HG03045 (cell line): ENCODE measurements around the gene TSPAN12.
"Not testable (repeated sequence)": the region's sequence is repeated elsewhere in the genome, so short reads cannot be mapped to it uniquely, and the experiment has no call there.

ENCODE experiments used
- ATAC-seq: cut with Tn5 transposase; IDR thresholded peaks from one replicate; pipeline ENCODE4 v1.9.1; 2021; ENCODE audit warnings: mild to moderate bottlenecking, moderate library complexity; ENCODE audit not compliant: unreplicated experiment

Gene TSPAN12, protein sequence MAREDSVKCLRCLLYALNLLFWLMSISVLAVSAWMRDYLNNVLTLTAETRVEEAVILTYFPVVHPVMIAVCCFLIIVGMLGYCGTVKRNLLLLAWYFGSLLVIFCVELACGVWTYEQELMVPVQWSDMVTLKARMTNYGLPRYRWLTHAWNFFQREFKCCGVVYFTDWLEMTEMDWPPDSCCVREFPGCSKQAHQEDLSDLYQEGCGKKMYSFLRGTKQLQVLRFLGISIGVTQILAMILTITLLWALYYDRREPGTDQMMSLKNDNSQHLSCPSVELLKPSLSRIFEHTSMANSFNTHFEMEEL

DNA sequence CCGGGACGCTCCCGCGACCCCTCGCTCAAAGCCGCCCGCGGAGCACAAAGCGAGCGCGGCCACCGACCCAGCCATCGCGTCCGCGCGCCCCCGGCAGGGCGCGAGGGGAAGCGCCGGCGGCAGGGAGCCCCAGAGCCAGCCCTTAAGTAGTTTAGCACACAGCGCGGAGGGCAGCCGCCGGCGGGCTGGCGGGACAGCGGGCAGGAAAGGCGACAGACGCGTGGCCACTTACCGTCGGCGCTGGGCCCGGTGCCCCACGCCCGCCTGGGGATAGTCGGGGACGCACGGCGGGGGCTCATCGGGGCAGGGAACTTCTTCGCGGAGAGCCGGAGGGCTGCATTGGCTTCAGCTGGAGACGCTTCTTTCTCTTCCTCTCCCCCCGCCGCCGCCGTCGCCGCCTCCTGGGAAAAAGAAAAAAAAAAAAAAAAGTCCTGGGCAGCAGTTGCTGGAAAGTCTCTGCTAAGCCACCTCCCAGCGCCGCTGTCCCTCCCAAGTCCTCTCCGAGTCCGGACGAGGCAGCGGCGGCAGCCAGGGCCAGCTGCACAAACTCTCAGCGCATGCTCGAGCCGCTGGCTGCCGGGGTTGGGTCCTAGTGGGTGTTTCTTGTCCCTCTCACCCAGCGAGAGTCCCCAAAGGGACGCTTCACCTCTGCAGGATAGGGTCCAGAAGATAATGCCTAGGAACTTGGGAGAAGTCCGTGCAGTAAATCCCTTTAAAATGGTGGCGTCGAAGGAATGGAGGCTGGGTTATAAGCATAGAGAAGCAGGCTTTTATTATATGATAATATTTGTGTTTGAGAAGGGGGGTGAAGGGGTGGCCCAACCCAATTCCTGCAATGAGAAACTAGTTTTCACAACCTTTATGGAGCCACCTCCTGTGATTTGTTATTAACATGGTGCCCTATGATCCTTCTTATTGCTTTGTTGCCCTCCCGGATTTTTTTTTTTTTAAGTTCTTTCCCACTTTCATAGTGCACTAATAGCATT, at the start of gene TSPAN12:
TSS of gene TSPAN12 (minus strand) at position 557 of the 986 bp plus-strand sequence. CDS start 1,381 bp downstream, outside the sequence.
- ATAC-seq = peak; percentile 90

DNA sequence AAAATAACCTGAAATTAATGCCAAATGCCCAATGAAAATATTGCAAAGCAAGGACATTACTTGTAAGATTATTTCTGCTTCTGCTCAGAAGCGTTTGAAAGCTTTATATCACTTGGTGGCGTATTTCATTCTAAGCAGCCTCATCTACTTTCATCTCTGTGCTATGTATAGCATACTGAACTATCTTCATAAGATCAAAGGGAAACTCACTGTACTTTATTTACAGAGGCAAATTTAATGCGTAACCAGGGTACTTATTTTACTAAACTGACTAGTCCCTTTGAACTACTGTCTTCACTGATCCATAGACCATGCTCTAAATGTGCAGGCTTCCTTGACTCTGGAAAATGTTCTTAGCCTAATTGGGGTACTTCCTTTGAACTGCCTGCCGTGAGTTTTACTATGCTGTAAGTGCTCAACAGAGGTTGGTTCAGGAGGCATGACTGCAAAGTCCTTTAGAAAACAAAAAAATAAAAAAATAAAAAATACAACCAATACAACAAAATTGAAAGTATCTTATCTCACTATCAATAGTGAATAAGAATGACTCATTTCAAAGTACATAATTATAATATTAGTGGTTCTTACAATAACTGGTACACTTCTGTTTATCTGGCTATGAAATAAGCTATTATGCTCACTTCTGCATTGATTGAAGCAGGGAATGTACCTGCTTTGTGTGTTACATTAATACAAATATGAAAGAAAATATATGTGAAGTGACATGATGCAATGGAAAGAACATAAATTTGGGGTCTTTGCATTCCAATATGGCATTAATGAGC, 41.0 kb upstream of the TSPAN12 start:
- ATAC-seq = no peak

DNA sequence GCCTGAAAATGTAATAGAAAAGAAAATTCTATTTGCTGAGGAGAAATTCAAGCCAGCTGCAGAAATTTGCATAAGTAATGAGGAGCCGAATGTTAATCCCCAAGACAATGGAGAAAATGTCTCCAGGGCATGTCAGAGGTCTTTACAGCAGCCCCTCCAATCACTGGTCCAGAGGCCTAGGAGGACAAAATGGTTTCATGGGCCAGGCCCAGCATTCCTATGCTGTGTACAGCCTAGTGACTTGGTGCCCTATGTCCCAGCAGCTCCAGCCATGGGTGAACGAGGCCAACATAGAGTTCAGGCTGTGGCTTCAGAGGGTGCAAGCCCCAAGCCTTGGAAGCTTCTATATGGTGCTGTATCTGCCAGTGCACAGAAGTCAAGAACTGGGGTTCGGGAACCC, 37.3 kb upstream of the TSPAN12 start:
- ATAC-seq = not testable (repeated sequence)

DNA sequence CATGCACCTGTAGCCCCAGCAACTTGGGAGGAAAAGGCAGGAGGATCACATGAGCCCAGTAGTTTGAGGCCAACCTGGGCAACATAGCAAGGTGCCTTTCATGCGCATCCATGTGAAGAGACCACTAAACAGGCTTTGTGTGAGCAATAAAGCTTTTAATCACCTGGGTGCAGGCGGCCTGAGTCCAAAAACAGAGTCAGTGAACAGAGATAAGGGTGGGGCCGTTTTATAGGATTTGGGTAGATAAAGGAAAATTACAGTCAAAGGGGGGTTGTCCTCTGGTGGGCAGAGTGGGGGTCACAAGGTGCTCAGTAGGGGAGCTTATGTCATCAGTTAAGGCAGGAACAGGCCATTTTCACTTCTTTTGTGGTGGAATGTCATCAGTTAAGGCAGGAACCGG, 27.7 kb upstream of the TSPAN12 start:
- ATAC-seq = not testable (repeated sequence)

DNA sequence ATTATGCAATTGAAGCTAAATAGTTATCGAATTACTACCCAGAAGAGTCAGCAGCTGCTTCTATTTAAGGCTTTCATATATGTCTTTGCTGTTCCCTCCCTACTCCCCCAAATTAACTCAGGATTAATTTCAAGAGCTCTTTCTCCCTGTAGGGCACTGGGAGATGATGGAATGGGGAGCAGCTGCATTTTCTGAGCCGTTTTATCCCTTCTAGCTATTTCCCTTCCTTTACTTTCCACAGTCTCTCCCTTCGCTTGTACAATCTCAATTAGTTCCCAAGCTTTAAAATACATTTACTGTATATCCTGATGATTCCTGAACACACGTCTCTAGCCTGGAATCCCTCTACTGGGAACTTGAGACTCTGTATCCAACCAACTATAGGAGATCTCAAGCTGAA, 19.8 kb upstream of the TSPAN12 start:
- no peak for ATAC-seq

DNA sequence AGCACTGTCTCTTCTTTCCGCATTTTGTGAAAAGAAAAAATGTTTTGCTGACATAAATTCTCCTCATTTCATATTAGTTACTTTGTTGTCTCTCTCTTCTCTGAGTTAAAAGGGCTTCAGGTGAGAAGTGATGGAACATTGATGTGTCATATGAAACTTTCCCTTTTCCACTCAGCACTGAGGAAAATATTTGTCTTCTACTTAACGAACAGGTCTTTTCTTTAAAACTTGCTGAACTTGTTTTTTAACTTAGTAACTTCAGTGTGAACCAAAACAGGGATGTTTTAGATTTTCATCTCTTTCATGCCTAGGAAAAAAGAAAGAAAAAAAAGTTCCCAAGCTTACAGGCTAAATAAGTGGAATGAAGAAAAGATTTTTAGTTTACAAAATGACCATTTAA, 19.0 kb upstream of the TSPAN12 start:
- no peak for ATAC-seq

DNA sequence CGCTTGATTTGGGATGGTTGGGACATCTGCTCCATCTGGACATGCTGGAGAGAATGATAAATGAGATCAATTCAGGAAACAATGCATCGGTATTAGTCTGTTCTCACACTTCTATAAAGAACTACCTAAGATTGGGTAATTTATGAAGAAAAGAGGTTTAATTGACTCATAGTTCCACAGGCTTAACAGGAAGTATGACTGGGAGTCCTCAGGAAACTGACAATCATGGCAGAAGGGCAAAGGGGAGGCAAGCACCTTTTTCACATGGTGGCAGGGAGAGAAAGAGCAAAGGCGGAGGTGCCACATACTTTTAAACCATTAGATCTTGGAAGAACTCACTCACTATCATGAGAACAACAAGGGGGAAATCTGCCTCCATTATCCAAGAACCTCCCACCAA, 16.8 kb upstream of the TSPAN12 start:
- no peak for ATAC-seq

DNA sequence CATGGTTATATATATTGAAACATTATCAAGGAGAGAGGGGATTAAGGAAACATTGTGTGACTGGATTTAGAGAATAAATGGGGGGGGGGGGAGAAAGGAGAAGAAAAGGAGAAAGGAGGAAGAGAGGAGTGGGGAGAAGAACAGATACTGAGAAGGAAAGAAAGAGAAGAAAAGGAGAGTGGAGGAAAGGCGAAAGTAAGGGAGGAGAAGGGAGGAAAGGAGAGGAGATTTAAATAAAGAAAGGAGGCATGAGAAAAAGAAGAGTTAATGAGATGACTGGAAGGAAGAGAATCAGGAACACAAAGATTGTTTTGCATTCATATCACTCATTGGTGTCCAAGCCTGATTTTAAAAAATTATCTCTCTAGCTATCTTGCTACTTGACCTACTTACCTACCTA, 16.1 kb upstream of the TSPAN12 start:
- no peak for ATAC-seq

DNA sequence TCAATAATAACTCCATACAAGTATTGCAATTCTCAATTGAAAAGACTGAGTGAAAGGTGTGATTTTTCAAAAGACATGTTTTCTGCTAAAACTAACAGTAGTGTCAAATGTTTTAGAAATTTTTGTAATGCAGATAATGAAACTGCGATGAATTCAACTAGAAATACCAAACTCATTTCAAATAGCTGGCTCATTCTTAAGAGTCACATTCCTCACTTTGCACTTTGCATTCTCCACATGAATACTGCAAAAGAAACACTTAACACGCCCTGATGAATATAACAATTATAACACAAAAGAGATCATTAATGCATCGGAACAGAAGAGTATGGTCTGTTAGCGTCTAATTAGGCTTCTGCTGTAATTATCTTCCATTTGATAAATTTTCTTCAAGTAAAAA, 15.5 kb upstream of the TSPAN12 start:
- ATAC-seq = no peak

DNA sequence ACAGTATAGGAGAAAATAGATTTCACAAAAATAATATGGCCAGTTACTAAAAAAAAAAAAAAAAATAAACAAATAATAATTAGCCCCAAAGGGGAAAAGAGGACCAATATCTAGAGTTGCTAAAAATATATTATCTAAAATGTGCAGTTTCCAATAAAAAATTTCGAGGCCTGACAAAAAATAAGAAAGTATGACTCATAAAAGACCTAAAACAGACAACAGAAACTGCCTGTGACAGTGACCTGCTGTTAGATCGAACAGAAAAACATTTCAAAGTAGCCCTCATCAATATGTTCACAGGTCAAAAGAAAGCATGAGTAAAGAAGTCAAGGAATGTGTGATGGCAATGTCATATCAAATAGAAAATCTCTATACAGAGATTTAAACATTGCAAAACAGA, 11.8 kb upstream of the TSPAN12 start:
- peak; percentile 54 for ATAC-seq

DNA sequence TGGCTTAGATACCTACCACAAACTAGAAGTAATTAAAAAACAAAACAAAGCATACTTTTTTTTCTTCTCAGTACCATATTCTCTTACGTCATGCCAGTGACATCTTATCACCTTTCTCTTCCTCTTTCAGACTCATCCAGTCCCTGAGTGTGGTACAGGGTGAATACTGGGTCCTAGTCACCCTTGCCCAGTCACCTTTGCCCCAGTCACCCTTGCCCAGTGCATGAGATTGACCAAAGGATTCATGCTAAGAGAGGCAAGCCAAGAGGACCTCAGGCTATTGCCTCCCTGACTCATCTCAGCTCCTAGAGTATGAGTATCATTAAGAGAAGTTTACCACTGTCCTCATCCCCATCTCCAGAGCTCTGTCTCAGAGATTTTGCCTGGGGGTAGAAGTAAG, 10.0 kb upstream of the TSPAN12 start:
- ATAC-seq = no peak

DNA sequence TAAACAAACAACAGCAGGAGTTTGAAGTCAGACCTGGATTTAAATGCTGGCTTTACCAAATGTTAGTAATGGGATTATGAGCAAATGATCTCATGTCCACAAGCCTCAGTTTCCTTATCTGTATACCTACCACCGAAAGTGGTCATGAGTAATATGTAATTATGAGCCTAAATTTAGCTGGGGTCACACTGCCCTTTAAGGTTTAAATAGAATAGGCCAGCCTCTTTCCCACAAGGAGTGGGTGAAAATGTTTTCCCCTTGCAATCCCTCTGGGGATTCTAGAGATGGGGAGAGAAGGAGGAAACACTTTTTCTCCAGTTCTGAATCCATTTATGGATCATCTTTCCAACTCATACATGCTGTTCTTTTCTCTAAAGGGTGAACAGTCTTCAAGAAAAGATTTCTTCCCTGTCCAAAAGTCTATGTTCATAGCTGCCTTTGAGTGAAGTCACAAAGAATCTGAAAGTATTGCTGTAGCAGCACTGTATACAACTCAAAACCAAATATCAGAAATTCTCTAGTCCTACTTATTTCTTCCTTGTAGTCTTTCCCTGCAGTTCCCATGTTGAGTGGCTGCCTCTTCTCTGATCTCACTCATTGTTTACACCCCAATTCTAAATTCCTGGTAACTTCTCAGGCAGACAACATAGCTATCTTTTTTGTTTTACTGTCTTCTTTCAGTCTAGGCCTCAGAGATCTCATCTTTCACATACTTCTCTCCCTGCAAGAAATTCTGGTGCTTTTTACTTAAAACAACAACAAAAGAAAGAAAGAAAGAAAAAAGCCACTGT, 7.4 kb upstream of the TSPAN12 start:
- no peak for ATAC-seq

DNA sequence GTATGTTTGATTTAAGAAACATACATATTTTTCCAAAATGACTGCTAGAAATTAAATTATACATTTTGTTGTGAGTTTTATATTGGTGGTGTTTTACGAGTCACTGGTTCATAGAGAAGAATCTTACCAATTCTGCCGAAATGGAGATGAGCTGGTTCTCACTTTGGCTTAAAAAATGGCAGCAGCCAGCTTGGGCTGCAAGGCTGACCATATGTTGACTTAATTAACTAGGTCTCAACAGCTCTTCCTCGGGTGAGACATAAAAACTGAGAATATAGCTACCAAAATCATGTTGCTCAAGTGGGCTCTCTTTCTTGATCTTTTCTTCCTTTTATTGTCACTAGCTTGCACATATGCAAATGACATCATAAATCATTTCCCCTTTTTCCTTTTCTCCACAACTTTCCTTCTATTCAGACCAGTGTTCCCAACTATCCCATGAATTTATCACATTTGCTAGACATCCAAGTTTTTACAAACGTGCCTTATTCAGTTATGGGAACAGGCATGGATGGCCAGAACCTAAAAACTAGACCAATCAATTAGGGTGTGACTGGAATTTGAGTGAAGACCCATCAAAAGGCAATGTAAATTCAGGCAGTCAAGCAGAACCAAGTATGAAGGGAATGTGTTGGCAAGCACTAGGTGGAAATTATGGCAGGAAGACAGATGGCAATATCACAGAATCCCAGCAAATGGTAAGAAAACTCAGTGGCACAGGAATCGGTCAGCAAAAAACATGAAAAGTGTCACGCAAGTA, 6.4 kb upstream of the TSPAN12 start:
- ATAC-seq = no peak

DNA sequence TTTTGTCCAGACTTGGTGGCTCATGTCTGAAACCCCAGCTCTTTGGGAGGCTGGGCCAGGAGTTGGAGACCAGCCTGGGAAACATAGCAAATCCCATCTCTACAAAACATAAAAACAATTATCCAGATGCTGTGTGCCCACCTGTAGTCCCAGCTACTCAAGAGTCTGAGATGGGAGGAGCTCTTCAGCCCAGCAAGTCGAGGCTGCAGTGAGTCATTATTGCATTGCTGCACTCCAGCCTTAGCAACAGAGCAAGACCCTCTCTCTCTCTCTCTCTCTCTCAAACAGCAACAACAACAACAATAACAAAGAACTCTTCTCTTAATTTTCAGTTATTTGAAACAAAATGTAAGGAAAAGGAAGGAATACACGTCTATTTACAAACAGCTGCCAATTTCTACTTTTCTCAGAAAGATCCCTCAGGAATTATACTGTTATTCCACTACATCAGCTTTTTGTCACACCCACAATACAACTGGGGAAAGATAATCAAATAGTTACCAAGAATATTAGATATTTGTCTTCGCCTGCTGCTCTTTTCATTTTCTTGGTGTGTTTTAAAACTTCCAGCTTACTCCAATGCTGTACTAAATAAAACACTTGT, 5.1 kb upstream of the TSPAN12 start:
- no peak for ATAC-seq

DNA sequence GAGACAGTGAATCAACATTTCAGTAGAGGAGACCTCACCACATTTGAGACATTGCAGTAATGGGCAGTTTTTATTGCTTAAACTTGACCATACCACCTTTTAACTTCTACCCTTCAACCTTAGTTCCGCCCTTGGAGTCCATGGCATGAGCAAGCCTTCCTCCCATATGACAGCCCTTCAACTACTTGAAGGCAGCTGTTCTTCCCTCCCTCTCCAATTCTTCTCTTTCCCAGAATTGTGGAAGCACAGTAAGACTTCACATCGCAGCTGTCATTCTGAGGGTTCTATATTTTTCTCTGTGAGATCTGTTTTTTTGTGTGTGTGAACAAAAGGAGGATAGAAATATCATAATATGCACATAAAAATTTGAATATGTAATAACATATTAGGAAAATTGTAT, 2.2 kb upstream of the TSPAN12 start:
- no peak for ATAC-seq

DNA sequence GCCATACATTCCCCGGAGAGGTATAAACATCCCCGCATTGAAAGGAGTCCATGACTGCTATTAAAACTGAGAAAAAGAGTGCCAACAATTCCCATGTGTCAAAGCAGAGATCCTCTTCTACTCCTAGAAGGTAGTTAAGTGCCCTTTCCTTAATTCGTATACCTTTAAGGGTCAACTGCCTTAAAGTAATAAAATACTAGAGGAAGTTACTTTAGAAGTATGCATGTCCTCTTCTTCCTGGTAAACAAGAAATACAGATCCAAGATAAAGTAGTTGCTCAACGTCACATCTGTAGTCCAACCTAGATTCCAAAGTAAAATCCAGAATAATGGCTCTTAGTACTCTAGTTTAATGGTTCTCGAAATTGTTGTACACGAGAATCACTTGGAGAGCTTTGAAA, 1.5 kb upstream of the TSPAN12 start:
- no peak for ATAC-seq

DNA sequence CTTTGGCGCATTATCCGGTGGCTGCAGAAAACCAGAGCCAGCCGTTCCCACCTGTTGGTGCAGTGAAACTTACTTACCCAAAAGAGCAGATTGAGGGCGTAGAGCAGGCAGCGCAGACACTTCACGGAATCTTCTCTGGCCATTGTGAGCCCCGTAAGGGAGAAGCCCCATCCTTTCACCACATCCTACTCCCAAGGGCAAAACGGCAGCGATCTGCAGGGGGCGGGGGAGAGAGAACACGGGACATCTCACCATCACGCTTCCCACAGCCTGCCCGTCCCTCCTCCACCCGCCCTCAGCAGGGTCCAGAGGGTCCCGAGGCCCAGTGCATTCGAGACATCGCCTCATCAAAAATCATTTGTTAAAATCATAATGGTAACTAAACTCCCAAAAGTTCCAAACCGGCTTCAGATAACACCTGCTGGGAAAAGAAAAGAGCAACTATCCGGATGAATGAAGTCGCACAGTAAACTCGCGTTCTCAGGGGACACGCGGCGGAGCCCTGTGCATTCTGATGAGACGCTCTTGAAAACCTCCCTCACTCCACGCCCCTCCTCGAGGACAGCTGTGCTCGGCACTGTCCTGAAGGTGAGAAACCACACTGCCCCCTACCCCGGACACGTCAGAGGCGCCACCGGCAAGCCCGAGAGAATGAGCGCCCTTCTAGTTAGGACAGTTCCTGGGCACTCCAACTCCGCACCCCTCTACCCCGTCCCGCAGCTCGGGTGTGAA, 1.2 kb downstream of the TSPAN12 start:
- peak; percentile 58 for ATAC-seq

DNA sequence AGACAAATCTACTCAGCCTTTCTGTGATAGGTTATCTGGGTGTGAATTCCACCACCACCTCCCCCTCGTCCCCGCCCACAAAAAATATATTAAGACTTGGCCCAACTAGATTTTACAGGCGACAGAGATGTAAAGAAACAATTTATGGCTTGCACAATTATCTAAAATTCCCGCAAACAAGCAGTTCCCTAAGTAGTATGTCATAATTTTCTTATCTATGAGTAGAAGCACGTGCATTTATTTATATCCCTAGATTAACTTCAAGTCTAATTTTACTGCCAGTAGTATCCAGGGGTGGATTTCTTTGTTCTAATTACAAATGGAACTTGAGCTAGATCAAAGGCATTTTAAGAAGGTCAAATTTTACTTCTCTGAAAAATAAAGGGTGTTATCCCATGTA, 1.7 kb downstream of the TSPAN12 start:
- no peak for ATAC-seq

DNA sequence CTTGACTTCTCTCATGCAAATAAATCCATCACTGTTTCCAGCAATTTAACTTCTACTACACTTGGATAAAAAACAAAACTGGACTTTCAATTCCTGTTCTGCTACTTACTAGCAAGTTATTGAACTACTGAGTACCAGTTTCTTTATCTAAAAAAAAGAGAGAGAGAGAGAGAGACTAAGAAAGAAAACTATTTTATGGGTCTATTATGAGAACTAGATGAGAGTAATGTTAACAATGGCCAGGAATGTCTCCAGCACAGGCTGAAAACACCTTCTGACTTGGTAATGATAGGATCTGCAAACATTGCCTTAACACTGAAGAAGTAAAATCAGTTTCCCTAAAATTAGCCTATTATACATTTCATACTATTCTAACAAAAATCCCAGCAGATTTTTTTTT, 5.2 kb downstream of the TSPAN12 start:
- ATAC-seq = no peak
